ENCODE data around the gene NLGN2.

Gene NLGN2

GRCh38 chr17:7398612-7399011, 9.0 kb upstream of the NLGN2 start:
- no peak overlapping the region for H3K27ac ChIP-seq (replicated peaks)
- no peak overlapping the region for H3K4me3 ChIP-seq (replicated peaks; ENCODE audit: insufficient read depth, low read length)
- TF ChIP-seq POLR2AphosphoS5 (IDR thresholded peaks at IDR 0.05; ENCODE audit: low read depth): no peak
- TF ChIP-seq REST (IDR thresholded peaks at IDR 0.05; ENCODE audit: insufficient replicate concordance, low read depth): no peak
- no peak for TF ChIP-seq GABPA (IDR thresholded peaks at IDR 0.05; ENCODE audit: low read depth)
- TF ChIP-seq CTCF (IDR thresholded peaks at IDR 0.05; ENCODE audit: insufficient read depth, low read length): no peak
- no peak for TF ChIP-seq SPI1 (IDR thresholded peaks at IDR 0.05; ENCODE audit: borderline replicate concordance, low read depth)
- DNase-seq (ENCODE audit: low read depth in 1 of 2, low spot score in 1 of 2): no peak
- H3K27me3 ChIP-seq (ENCODE audit: insufficient read depth, poor library complexity, severe bottlenecking): no peaks in the 10 kb centered on the region

GRCh38 chr17:7403043-7403726, 4.5 kb upstream of the NLGN2 start:
- TF ChIP-seq REST (IDR thresholded peaks at IDR 0.05; ENCODE audit: insufficient replicate concordance, low read depth): no peak
- TF ChIP-seq POLR2AphosphoS5 (IDR thresholded peaks at IDR 0.05; ENCODE audit: low read depth): no peak
- no peak for TF ChIP-seq SPI1 (IDR thresholded peaks at IDR 0.05; ENCODE audit: borderline replicate concordance, low read depth)
- no peak for TF ChIP-seq GABPA (IDR thresholded peaks at IDR 0.05; ENCODE audit: low read depth)
- TF ChIP-seq CTCF (IDR thresholded peaks at IDR 0.05; ENCODE audit: insufficient read depth, low read length): no peak
- Histone ChIP-seq H3K4me3 (replicated peaks; ENCODE audit: insufficient read depth, low read length) (peak overlapping the region; percentile 62), H3K27me3 (ENCODE audit: insufficient read depth, poor library complexity, severe bottlenecking) (no peaks in the 10 kb centered on the region), H3K27ac (replicated peaks) (peak overlapping the region; percentile 64; the same call in 1 of the 2 replicates)
- DNase-seq (ENCODE audit: low read depth in 1 of 2, low spot score in 1 of 2): no peak

- TF ChIP-seq CTCF (IDR thresholded peaks at IDR 0.05; ENCODE audit: insufficient read depth, low read length) (no peak), POLR2AphosphoS5 (IDR thresholded peaks at IDR 0.05; ENCODE audit: low read depth) (no peak), SPI1 (IDR thresholded peaks at IDR 0.05; ENCODE audit: borderline replicate concordance, low read depth) (no peak), REST (IDR thresholded peaks at IDR 0.05; ENCODE audit: insufficient replicate concordance, low read depth) (no peak), GABPA (IDR thresholded peaks at IDR 0.05; ENCODE audit: low read depth) (no peak)
- peak overlapping the region; percentile 64 for H3K27ac ChIP-seq (replicated peaks)
- no peak for DNase-seq (ENCODE audit: low read depth in 1 of 2, low spot score in 1 of 2)
- H3K4me3 ChIP-seq (replicated peaks; ENCODE audit: insufficient read depth, low read length): peak overlapping the region; percentile 62
- H3K27me3 ChIP-seq (ENCODE audit: insufficient read depth, poor library complexity, severe bottlenecking): peaks cover under 1% of the 10 kb centered on the region
Measured at GRCh38 chr17:7403727-7403976, 4.0 kb upstream of the NLGN2 start.

All from HL-60 (cell line).